ENCODE measurements around the gene ZNF324B. TPM values are rescaled to one million over a fixed set of nuclear protein-coding genes. Genes with fewer than 3 reads are reported as not detected.

ZNF324B gene
- total RNA-seq, 1 experiment from 2014 or later: 6.3 TPM

GRCh38 chr19:58456111-58456510 is 4.7 kb downstream of the ZNF324B start:
- no CpG with 5 or more reads among the region's 35 CpGs for WGBS (ENCODE audit: extremely low coverage, insufficient read length, low lambda C conversion rate)
- no peak overlapping the region for H3K14ac ChIP-seq (ENCODE audit: insufficient read depth, low read length)
- no peak overlapping the region for H2BK12ac ChIP-seq (ENCODE audit: insufficient read length, low read depth, low read length)
- Mint-ChIP-seq H3K27me3 (ENCODE audit: low read depth) (peaks cover 17% of the 10 kb centered on the region), H3K36me3 (ENCODE audit: insufficient read depth in 1 of 3, low read depth in 3 of 3) (peaks cover 3 to 9% (median 5%) of the 10 kb centered on the region in 3 experiments; a peak in 4 of 7 replicates), H3K4me3 (no peak overlapping the region), H3K4me1 (peaks cover 9 to 10% of the 10 kb centered on the region in 2 experiments), H3K9me3 (no peaks in the 10 kb centered on the region), H3K27ac (no peak overlapping the region)
- no peaks in the 10 kb centered on the region for H3K9me3 ChIP-seq (ENCODE audit: control insufficient read depth, low read depth, low read length)
- H2BK120ac ChIP-seq (ENCODE audit: low read depth, low read length, poor library complexity, severe bottlenecking): no peak overlapping the region
- H2AK5ac ChIP-seq (ENCODE audit: insufficient read length, low read length): no peak overlapping the region
- H3K56ac ChIP-seq (ENCODE audit: insufficient read length, low read depth, low read length): no peak overlapping the region
- H2BK15ac ChIP-seq (ENCODE audit: low read depth, low read length): no peak overlapping the region
- H3K79me1 ChIP-seq (ENCODE audit: insufficient read depth, low read depth, low read length, poor library complexity, severe bottlenecking): no peaks in the 10 kb centered on the region
- no peak overlapping the region for H3K4ac ChIP-seq (ENCODE audit: low read depth, low read length)
- no peak overlapping the region for H2BK5ac ChIP-seq (ENCODE audit: insufficient read length, low read length)
- H4K91ac ChIP-seq (ENCODE audit: insufficient read length, low read depth, low read length): no peak overlapping the region
- H3K4me2 ChIP-seq (ENCODE audit: insufficient read depth, insufficient read length, low read length): no peak overlapping the region
- no peak overlapping the region for H3K9ac ChIP-seq (ENCODE audit: extremely low read depth, insufficient read length, low read length)
- no peaks in the 10 kb centered on the region for H3K4me1 ChIP-seq (ENCODE audit: insufficient read depth, low read length)
- no peak overlapping the region for H4K8ac ChIP-seq (replicated peaks; ENCODE audit: insufficient read length, low read depth, low read length)
- H3K23ac ChIP-seq (ENCODE audit: insufficient read length, low read depth, low read length): no peak overlapping the region
- DNase-seq: no peak
- H3K27ac ChIP-seq (ENCODE audit: insufficient read length, low read depth, low read length): no peak overlapping the region
- TF ChIP-seq CTCF (conservative IDR thresholded peaks at IDR 0.05): no peak
- no peak overlapping the region for H3K18ac ChIP-seq (ENCODE audit: insufficient read length, low read depth, low read length)
- no peaks in the 10 kb centered on the region for H4K20me1 ChIP-seq (ENCODE audit: control insufficient read depth, insufficient read depth, insufficient read length)
- peaks cover 2% of the 10 kb centered on the region for H3K23me2 ChIP-seq (ENCODE audit: insufficient read length, low read depth, low read length, poor library complexity, severe bottlenecking)
- H3K79me2 ChIP-seq (ENCODE audit: insufficient read depth, low read length): no peaks in the 10 kb centered on the region
- H3K27me3 ChIP-seq (ENCODE audit: insufficient read depth, low read length): no peaks in the 10 kb centered on the region
- H3T11ph ChIP-seq (ENCODE audit: low read length): no peak overlapping the region
- no peak overlapping the region for H4K5ac ChIP-seq (ENCODE audit: insufficient read length, low read depth, low read length)
- no peak overlapping the region for H2BK20ac ChIP-seq (ENCODE audit: low read depth, low read length, poor library complexity, severe bottlenecking)
- H2AFZ ChIP-seq (ENCODE audit: low read length): no peak overlapping the region
